Smooth muscle cell (in vitro differentiated cells): Measurements from ENCODE around the gene CGAS. TPM values are rescaled to one million over a fixed set of nuclear protein-coding genes. Genes with fewer than 3 reads are reported as not detected.

ENCODE experiments used
- DNase-seq: peaks from one replicate; lab custom pipeline; 2025; ENCODE audit not compliant: unreplicated experiment; lab: John Stamatoyannopoulos, UW
- H2AFZ ChIP-seq: fragments of 200-600 bp; sonication (generic); 2 replicates; pipeline ENCODE4 v1.6.0; 2016; ENCODE audit warnings: antibody characterized with exemption, low read depth, mild to moderate bottlenecking
- H3F3A ChIP-seq: fragments of 200-600 bp; sonication (generic); 2 replicates; pipeline ENCODE4 v1.6.0; 2017; ENCODE audit warnings: antibody characterized with exemption, low read depth
- H3K27ac ChIP-seq: fragments of 200-600 bp; sonication (generic); 2 replicates; pipeline ENCODE4 v1.5.1; 2016; ENCODE audit warnings: low read depth, mild to moderate bottlenecking
- H3K27me3 ChIP-seq: fragments of 200-600 bp; sonication (generic); 2 replicates; pipeline ENCODE4 v1.6.1; 2016; ENCODE audit warnings: low read depth, mild to moderate bottlenecking
- H3K36me3 ChIP-seq: fragments of 200-600 bp; sonication (generic); 2 replicates; pipeline ENCODE4 v1.5.1; 2016; ENCODE audit warnings: low read depth
- H3K4me1 ChIP-seq: fragments of 200-600 bp; sonication (generic); 2 replicates; pipeline ENCODE4 v1.5.1; 2016; ENCODE audit warnings: low read depth
- H3K4me2 ChIP-seq: fragments of 200-600 bp; sonication (generic); 2 replicates; pipeline ENCODE4 v1.6.0; 2016; ENCODE audit warnings: mild to moderate bottlenecking
- H3K4me3 ChIP-seq: fragments of 200-600 bp; sonication (generic); 2 replicates; pipeline ENCODE4 v1.5.1; 2016; ENCODE audit warnings: mild to moderate bottlenecking
- H3K79me2 ChIP-seq: fragments of 200-600 bp; sonication (generic); 2 replicates; pipeline ENCODE4 v1.6.0; 2016; ENCODE audit warnings: low read depth, mild to moderate bottlenecking
- H3K9ac ChIP-seq: fragments of 200-600 bp; sonication (generic); 2 replicates; pipeline ENCODE4 v1.6.0; 2016; ENCODE audit warnings: low read depth
- H3K9me3 ChIP-seq: fragments of 200-600 bp; sonication (generic); replicated peaks from 2 replicates; pipeline ENCODE4 v1.5.1; 2016; ENCODE audit warnings: low read depth
- H4K20me1 ChIP-seq: fragments of 200-600 bp; sonication (generic); 2 replicates; pipeline ENCODE4 v1.6.0; 2016; ENCODE audit warnings: low read depth
- WGBS: methylation state at CpG from one replicate; pipeline ENCODE4 v1.1.7; 2016; ENCODE audit warnings: low lambda C conversion rate; 5-methylcytosine and 5-hydroxymethylcytosine counted together
- polyA plus RNA-seq: library from polyadenylated mRNA; unstranded; fragments of >200 nt; fragmentation: Nextera tagmentation; extraction: Ambion mirVana; gene quantifications from 2 replicates; pipeline ENCODE4 v1.2.1, GENCODE V29; 2016
- total RNA-seq: library from RNA; depleted of rRNA; stranded (reverse); fragments of >200 nt; gene quantifications from 2 replicates; pipeline ENCODE4 v1.2.3, GENCODE V29; 2014
- TF ChIP-seq, protein P1 (sequence below): fragments of 200-600 bp; sonication (generic); IDR thresholded peaks from 2 replicates; pipeline ENCODE4 v1.5.1; 2017; ENCODE audit warnings: borderline replicate concordance, mild to moderate bottlenecking, antibody characterized with exemption; ENCODE audit not compliant: insufficient read depth, poor library complexity, severe bottlenecking

CGAS gene
- total and polyA plus RNA-seq, 2 experiments from 2014 or later: 1.6 to 2.6 TPM

DNA sequence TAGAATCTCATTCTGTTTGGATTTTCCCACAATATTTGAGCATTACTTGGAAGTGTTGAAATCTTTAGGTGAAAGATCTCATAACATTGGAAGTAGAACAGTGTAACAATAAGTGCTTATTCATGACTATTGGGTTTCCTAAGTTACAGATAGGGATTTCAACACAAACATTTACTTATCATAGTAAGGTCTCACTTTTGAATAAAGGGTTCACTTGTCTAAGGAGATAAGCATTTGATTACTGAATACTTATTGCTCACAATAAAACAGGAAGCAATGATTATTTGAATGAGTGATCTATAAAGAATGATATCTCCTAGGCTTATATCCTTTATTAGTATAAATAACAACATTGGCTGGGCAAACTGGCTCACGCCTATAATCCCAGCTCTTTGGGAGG lies 42.7 kb downstream of the CGAS start:
- Histone ChIP-seq H2AFZ (no peak overlapping the region), H3F3A (no peaks in the 10 kb centered on the region), H3K4me2 (no peak overlapping the region), H3K27me3 (no peaks in the 10 kb centered on the region), H3K4me3 (no peak overlapping the region), H3K79me2 (no peaks in the 10 kb centered on the region), H3K36me3 (no peaks in the 10 kb centered on the region), H3K4me1 (no peaks in the 10 kb centered on the region), H3K9me3 (no peaks in the 10 kb centered on the region), H3K27ac (no peak overlapping the region), H4K20me1 (no peaks in the 10 kb centered on the region), H3K9ac (no peak overlapping the region)
- TF ChIP-seq, protein P1, sequence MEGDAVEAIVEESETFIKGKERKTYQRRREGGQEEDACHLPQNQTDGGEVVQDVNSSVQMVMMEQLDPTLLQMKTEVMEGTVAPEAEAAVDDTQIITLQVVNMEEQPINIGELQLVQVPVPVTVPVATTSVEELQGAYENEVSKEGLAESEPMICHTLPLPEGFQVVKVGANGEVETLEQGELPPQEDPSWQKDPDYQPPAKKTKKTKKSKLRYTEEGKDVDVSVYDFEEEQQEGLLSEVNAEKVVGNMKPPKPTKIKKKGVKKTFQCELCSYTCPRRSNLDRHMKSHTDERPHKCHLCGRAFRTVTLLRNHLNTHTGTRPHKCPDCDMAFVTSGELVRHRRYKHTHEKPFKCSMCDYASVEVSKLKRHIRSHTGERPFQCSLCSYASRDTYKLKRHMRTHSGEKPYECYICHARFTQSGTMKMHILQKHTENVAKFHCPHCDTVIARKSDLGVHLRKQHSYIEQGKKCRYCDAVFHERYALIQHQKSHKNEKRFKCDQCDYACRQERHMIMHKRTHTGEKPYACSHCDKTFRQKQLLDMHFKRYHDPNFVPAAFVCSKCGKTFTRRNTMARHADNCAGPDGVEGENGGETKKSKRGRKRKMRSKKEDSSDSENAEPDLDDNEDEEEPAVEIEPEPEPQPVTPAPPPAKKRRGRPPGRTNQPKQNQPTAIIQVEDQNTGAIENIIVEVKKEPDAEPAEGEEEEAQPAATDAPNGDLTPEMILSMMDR: no peak
- WGBS: 92% methylated on average over 1 of the region's 1 CpG
- DNase-seq: no peak

DNA sequence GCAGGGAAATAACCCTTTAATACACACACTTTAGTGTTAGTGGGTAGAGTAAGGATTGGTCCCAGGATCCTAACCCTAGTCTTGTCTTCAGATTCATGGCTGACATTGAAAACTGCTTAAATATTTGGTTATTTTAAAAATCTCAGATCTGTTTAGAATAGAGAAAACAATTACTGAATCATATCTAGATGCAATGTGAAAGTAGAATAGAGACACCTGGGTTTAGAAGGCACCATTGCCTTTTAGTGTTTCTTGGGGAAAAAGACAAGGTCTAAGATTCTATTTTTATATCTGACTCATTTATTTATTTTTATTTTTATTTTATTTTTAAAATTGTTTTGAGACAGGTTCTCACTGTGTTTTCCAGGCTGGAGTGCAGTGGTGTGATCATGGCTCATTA lies 51.4 kb downstream of the CGAS start:
- H4K20me1 ChIP-seq: no peaks in the 10 kb centered on the region
- no peaks in the 10 kb centered on the region for H3K36me3 ChIP-seq
- H2AFZ ChIP-seq: no peak overlapping the region
- H3K4me3 ChIP-seq: no peak overlapping the region
- H3K27me3 ChIP-seq: no peaks in the 10 kb centered on the region
- H3K9ac ChIP-seq: no peak overlapping the region
- no peak overlapping the region for H3K27ac ChIP-seq
- H3K9me3 ChIP-seq: no peaks in the 10 kb centered on the region
- H3K79me2 ChIP-seq: no peaks in the 10 kb centered on the region
- H3F3A ChIP-seq: no peaks in the 10 kb centered on the region
- TF ChIP-seq, protein P1: no peak
- no peaks in the 10 kb centered on the region for H3K4me1 ChIP-seq
- DNase-seq: no peak
- no peak overlapping the region for H3K4me2 ChIP-seq

DNA sequence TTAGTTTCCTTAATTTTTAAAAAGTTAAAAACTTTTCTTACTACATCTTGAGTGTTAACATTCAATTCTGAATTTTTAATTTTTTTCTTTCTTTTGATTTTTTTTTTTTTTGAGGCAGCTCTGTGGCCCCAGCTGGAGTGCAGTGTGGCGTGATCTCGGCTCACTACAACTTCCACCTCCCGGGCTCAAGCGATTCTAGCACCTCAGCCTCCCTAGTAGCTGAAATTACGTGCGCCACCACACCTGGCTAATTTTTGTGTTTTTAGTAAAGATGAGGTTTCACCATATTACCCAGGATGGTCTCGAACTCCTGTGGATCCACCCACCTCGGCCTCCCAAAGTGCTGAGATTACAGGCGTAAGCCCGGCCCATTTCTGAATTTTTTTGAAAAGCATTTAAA lies 56.2 kb downstream of the CGAS start:
- Histone ChIP-seq H3K27me3 (no peaks in the 10 kb centered on the region), H3K79me2 (no peaks in the 10 kb centered on the region), H3F3A (no peaks in the 10 kb centered on the region), H3K4me1 (no peaks in the 10 kb centered on the region), H3K4me3 (no peak overlapping the region), H4K20me1 (no peaks in the 10 kb centered on the region), H2AFZ (no peak overlapping the region), H3K9me3 (no peaks in the 10 kb centered on the region), H3K27ac (no peak overlapping the region), H3K4me2 (no peak overlapping the region), H3K9ac (no peak overlapping the region), H3K36me3 (no peaks in the 10 kb centered on the region)
- no peak for DNase-seq
- TF ChIP-seq, protein P1: no peak
- WGBS: 95% methylated on average over 10 of the region's 10 CpGs

DNA sequence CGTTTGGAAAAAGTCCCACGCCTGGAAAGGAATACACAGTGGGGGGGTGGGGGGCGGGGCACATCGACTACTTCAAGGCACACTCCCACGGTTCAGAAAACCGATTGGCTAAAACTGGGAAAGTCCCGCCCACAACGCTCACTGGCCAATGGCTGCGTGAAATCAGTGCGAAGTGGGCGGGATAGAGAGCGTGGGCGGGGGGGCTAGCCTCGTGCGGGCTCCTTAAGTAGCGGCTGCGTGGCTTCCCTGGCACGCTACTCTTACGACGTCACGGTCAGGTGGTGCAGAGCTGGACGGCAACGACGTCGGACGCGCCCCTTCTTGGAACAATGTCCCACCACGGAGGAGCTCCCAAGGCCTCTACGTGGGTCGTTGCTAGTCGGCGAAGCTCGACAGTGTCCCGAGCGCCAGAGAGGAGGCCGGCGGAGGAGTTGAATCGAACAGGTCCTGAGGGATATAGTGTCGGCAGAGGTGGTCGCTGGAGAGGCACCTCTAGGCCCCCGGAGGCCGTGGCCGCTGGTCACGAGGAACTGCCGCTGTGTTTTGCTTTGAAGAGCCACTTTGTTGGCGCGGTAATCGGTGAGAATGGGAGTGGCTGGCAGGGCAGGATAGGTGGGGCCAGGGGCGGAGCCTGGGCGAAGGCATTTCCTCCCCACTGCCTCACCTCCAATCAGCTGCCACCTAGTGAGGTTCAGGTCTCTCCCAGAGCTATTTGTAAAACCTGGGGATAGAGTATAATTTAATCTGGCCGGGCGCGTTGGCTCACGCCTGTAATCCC lies 57.3 kb downstream of the CGAS start, which contains the start of gene DDX43:
Gene DDX43 (plus strand): TSS at position 252 of the 778 bp plus-strand sequence. CDS start 78 bp downstream, at position 330.
- DNase-seq: no peak
- no peaks in the 10 kb centered on the region for H3K9me3 ChIP-seq
- no peak within 1 kb of the TSS for H2AFZ ChIP-seq
- H3K4me2 ChIP-seq: no peak within 1 kb of the TSS
- 97% methylated on average over 45 of the region's 54 CpGs for WGBS
- no peaks in the 10 kb centered on the region for H3K4me1 ChIP-seq
- no peaks in the 10 kb centered on the region for H3K36me3 ChIP-seq
- H3K27me3 ChIP-seq: no peaks in the 10 kb centered on the region
- no peaks in the 10 kb centered on the region for H4K20me1 ChIP-seq
- H3F3A ChIP-seq: no peaks in the 10 kb centered on the region
- H3K4me3 ChIP-seq: no peak within 1 kb of the TSS
- no peaks in the 10 kb centered on the region for H3K79me2 ChIP-seq
- TF ChIP-seq, protein P1: no peak
- no peak within 1 kb of the TSS for H3K27ac ChIP-seq
- H3K9ac ChIP-seq: no peak within 1 kb of the TSS
